Hepatic stellate cell (primary cell): ENCODE data around the gene FSTL5.

Experiments used
- DNase-seq: peaks from one replicate; pipeline ENCODE4 v3.0.0; 2011; ENCODE audit warnings: low spot score

FSTL5 gene

DNA sequence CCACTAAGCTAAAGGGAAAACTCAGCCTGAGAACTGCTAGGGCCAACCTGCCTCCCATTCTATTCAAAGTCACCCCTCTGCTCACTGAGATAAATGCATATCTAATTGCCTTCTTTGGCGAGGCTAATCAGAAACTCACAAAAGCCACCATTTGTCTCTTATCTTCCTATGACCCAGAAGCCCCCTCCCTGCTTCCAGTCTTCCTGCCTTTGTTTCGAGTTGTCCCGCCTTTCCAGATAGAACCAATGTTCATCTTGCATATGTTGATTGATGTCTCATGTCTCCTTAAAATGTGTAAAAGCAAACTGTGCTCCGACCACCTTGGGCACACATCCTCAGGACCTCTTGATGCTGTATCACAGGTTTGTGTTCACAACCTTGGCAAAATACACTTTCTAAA is 459.8 kb downstream of the FSTL5 start:
- DNase-seq = no peak

DNA sequence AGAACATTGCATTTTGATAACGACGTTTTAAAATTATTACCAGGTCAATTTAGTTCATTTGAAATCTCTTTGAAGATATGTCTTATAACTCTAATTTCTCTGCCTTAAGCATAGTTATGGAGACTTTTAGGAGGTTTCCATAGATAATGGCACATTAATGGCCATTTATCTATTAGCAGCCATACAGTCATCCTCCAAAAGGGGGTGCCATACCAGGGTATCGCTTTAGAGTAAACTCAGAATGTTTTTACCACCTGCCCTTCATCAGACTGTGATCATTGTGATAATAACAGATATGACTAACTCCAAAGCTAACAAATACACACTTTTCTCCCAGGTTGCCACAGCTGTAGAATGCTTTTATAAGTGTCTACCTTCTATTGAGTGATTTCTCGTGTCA is 461.5 kb downstream of the FSTL5 start:
- no peak for DNase-seq

- no peak for DNase-seq
These were observed 466.9 kb downstream of the FSTL5 start for GRCh38 chr4:161696944-161697343.

- no peak for DNase-seq
These were observed 483.7 kb downstream of the FSTL5 start for GRCh38 chr4:161680146-161680545.

DNA sequence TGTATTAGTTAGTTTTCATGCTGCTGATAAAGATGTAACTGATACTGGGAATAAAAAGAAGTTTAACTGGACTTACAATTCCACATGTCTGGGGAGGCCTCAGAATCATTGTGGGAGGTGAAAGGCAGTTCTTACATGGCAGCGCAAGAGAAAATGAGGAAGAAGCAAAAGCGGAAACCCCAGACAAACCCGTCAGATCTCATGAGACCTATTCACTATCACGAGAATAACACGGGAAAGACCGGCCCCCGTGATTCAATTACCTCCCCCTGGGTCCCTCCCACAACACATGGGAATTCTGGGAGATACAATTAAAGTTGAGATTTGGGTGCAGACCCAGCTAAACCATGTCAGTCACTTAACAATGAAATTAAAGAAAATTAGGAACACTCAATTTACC is 499.1 kb downstream of the FSTL5 start:
- DNase-seq = no peak

DNA sequence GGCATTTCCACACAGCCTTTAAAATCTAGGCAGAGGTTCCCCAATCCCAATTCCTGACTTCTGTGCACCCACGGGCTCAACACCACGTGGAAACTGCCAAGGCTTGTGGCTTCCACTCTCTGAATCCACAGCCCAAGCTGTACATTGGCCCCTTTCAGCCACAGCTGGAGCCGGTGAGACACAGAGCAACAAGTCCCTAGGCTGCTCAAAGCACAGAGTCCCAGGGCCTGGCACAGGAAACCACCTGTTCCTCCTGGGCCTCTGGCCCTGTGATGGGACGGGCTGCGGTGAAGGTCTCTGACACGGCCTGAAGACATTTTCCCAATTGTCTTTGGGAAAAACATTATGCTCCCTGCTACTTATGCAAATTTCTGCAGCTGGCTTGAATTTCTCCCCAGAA is 500.0 kb downstream of the FSTL5 start:
- no peak for DNase-seq

DNA sequence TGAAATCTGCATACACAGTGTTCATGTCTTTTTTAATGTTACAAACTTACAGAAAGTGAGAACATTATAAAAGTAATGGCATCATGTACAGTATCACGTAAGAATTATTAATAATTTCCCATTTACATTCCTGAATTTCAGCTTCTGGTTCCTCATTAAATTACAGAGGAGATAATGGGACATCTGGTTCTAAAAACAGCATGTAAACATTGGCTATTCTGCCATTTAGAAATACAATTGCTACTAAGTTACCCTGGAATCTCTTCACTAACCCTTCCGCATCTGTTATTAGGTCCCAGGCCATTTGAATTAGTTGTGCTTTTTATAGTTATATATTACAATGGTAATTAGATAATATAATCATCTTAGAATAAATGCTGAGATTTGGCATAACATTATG is 505.1 kb downstream of the FSTL5 start:
- DNase-seq = no peak

GRCh38 chr4:161657616-161658015 is 506.2 kb downstream of the FSTL5 start:
- DNase-seq = no peak

DNA sequence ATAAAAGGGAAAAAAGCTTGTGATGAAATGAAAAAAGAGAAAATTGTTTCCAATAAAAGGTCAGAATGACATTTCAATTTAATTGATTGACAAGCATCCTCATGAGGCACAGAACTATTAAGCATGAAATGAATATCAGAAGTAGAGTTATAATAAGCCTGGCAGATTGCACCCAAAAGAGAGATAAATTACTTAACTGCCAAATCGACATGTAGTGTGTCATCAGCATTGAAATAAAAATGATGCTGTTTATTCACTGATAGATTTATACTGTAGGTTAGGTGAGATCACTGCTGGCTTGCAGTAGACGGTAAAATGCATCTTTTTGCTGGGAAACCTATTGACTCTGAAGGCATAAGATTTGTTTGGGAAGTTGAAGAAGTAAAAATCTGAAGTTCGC is 507.2 kb downstream of the FSTL5 start:
- DNase-seq = no peak

- DNase-seq = no peak
These were observed 508.7 kb downstream of the FSTL5 start for GRCh38 chr4:161655148-161655547.

DNA sequence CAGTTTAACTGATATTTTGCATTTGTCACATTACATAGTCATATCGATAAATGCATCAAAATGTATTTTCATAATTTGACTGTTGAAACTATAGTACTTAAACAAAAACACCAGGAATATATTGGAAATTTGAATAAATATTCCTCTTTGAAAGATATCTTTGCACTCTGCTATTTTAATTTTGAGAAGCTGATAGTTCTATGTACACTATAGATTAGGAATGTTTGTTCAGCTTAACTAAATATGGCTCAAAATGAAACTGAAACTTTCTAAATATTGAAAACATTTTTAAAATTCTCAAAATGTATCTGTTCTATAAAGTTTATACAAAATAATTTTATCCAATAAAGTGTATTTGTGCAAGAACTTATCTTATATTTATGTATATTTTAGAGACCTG is 510.1 kb downstream of the FSTL5 start:
- no peak for DNase-seq

- DNase-seq = no peak
These were observed 512.2 kb downstream of the FSTL5 start for GRCh38 chr4:161651586-161651985.

- no peak for DNase-seq
These were observed 513.0 kb downstream of the FSTL5 start for GRCh38 chr4:161650812-161651211.

DNA sequence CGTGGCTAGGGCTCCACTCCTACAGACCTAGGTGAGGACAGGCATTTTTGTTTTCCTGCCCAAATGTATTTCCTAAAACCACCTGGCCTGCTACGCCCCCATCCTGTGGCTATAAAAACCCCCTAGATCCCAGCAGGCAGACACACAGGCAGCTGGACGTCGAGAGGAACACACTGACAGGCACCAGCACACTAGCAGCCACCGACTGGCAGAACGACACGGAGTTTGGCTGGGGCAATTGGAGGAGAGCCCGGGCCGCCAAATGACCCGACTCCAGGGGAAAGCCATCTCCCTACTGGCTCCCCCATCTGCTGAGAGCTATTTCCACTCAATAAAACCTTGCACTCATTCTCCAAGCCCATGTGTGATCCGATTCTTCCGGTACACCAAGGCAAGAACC is 516.0 kb downstream of the FSTL5 start:
- DNase-seq = no peak

GRCh38 chr4:161642708-161643107 is 521.1 kb downstream of the FSTL5 start:
- no peak for DNase-seq

DNA sequence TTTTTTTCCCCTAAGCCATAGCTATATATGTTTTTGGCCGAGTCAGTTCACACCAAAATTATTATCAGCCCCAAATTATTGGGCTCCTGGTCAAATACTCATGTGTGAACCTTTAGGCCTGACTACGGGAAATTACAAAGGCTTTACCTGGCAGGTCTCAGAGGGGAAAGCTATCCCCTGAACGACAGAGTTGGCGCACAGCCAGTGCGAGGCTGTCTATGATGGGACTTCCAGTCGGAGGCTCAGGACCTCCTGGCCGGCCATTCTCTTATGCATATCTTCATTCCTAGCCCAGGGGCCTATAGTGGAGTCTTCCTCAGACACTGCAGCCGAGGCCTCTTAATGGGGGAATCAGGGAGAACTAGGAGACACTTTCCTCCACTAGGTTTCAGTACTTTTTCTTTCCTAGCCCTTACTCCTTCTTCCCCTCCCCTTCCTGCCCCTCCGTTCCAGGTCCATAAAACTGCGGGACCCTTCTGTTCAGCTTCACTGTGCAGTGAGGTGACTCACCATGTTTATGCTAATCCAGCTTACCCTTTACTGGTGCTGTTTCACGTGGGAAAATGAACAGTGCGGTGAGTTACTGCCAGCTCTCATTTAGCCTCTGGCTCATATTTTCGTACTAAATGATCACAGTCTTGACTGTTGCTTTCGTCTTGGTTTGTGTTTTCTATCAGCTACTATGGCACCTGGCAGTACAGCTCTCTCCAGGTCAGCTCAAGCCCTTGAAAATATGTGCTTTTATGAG is 533.9 kb downstream of the FSTL5 start:
- DNase-seq = no peak

DNA sequence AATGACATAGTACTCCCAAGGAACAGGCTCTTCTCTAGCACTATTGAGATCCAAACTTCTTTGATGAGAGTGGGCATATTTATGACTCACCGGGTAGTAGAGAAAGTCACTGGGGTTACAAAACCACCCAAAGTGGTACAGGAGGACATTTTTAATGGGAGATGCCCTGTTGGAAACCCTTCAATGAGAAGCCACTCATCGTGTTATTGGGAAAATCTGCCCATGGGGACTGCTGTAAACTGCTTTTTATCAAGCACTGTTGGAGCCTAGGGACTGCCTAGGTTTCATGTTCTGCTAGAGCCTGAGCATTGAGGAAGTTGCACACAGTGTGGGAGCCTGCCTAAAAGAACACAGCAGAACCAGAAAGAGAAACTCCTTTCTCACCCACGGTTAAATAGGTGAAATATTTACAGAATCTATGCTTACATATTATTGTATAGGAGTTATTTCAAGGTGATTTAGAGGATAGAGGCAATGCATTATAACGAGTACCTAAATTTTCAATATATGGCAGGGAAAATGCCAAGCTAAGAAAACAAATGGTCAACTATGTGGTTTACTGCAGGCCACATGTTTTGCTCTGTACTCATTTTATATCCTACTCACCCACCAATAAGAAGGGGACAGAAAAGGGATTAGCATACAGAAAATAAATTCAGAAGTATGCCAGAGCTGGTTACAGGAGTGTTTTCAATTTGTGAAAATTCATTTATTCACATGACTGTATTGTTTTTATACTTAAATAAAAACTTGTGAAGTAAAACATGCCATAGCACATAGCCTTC is 559.1 kb downstream of the FSTL5 start:
- DNase-seq = no peak

- DNase-seq = no peak
These were observed 562.8 kb downstream of the FSTL5 start for GRCh38 chr4:161601011-161601410.

DNA sequence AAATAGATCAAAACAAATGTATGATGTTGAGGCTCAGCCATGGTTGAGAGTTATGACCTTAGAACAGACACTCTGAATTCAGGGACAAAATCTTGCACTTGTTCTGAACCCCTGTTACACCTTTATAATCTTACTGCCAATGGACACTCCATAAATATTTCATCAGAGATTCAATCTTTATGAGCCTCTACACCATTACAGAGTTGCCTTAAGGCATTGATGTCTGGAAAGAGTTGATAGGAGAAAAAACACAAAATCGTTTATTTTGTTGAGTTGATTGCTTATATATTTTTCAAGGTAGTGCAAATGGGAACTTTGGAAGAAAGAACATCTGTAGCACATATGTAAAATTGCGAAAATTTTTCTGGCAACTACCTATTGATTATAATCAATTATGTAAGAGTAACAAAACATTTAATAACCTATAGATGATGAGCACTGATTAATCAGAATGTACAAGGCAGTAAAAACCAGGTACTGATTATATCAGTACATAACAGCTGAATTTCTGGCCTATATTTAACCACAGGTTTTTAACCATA is 568.5 kb downstream of the FSTL5 start:
- no peak for DNase-seq

DNA sequence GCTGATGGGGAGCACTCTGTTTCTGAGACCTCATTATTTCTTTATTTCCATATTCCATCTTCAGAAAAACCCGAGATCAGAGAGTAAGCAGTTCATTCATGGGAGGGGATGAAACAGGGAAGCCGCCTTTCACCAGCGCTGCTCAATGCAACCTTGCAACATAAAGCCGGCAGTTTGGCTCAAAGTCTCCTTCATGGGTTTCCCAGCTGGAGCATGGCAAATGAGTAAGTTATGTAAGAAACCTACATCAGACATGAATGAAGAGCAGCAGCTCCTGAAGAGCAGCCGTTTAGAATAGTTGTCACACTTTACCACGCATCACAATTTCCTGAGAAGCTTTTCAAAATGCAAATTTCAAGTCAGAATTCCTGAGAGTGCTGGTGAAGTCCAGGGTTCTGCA is 578.8 kb downstream of the FSTL5 start:
- no peak for DNase-seq

- no peak for DNase-seq
These were observed 580.3 kb downstream of the FSTL5 start for GRCh38 chr4:161583549-161583948.

DNA sequence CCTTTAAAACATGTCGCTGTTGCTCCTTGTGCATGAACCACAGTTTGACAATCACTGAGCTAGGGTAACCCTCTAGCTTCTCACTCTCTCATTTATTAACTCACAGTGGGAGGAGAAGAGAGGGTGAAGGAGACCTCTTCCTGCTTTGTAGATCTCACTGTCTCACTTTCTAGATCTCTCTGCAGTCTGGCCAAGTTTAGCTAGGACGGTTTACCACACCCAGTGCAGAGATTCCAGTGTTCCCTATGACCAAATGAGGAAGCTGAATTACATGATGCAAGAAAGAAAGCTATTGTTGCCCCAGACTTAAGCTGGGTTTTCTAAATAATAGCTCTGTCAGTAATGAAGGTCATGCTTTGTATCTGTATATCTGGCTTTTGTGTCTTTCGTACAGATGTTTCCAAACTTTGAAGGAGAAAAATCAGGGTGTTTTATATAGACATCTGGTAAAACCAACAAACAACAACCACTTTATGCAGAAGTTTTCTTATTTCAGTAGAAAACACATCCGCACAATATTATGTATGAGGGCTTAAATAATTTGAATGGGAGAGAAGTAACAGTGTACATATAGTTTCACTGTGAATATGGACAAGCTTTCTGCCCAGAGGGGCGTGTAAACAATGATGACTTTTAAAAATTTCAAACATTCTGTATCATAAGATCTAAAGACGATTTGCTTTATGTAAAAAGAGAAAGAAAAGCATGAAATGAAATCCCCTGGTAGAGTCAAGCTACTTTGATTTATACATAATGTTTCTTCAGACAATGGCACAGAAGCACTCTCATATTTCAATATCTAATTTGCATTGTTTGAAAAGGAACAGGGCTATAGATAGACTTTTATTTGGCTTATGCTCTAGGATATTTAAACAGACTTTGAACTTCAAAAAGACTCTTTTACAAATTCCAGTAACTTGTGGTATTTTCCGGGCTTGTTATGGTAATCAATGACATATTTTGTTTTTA is 582.3 kb downstream of the FSTL5 start:
- no peak for DNase-seq
